Activated naive CD8-positive, alpha-beta T cell treated with anti-CD3 and anti-CD28 coated beads, Interleukin-2, amount 10 ng/mL, durations not matched to agents 7 days and 5 days (primary cell): Measurements from ENCODE around the gene RAB4A. TPM values are rescaled to one million over a fixed set of nuclear protein-coding genes. Genes with fewer than 3 reads are reported as not detected.

ENCODE experiments used
- ATAC-seq: fragments of 150-1000 bp; cut with Tn5 transposase; one replicate; pipeline ENCODE4 v1.10.0; 2021; ENCODE audit warnings: low read depth, moderate library complexity
- POLR2A ChIA-PET: fragments of 350-600 bp; sonication (Branson Sonifier 250); formaldehyde crosslinking; loops from one replicate; lab custom pipeline; 2021; ENCODE audit warnings: antibody characterized with exemption; lab: Charles Lee
- DNase-seq: peaks from one replicate; pipeline ENCODE4 v3.0.0; 2021
- H3K27ac Mint-ChIP-seq: one replicate; pipeline ENCODE4 v1.8.0; 2022; ENCODE audit warnings: mild to moderate bottlenecking, mixed read lengths
- H3K27me3 Mint-ChIP-seq: one replicate; pipeline ENCODE4 v1.8.0; 2022; ENCODE audit warnings: mild to moderate bottlenecking, moderate library complexity, mixed read lengths
- H3K36me3 Mint-ChIP-seq: one replicate; pipeline ENCODE4 v1.8.0; 2021; ENCODE audit warnings: mild to moderate bottlenecking, mixed read lengths
- H3K4me1 Mint-ChIP-seq: one replicate; pipeline ENCODE4 v1.8.0; 2021; ENCODE audit warnings: mixed read lengths
- H3K4me3 Mint-ChIP-seq: one replicate; pipeline ENCODE4 v1.8.0; 2022; ENCODE audit warnings: mild to moderate bottlenecking, moderate library complexity, mixed read lengths
- H3K9me3 Mint-ChIP-seq: one replicate; pipeline ENCODE4 v1.8.0; 2021; ENCODE audit warnings: mixed read lengths
- total RNA-seq, 2 experiments: library from RNA; stranded (reverse); gene quantifications; one replicate each; pipeline ENCODE4 v1.2.3, GENCODE V29; 2021

RAB4A gene
- total RNA-seq, 2 experiments from 2014 or later, result 38.1 to 44.6 TPM

DNA sequence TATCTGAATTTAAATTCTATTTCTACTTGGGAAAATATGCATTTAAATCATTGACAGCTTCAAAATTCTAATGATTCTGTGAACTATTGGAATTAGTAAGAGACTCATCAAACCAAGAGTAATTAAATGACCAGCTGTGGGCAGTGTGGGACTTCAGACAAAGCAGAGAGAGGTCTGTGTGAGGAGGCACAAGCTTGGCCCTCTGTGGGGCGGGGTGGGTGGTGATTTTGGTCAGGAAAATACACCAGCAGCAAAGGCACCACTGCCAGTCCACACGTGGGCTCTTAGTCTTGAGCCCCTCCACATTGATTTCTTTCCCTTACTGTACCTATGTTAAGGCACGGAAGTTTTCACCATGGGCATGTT, 39.2 kb upstream of the RAB4A start:
- peaks cover 10% of the 10 kb centered on the region for H3K4me1 Mint-ChIP-seq
- H3K36me3 Mint-ChIP-seq, result no peaks in the 10 kb centered on the region
- POLR2A ChIA-PET, result no interaction called here
- no peak overlapping the region for H3K4me3 Mint-ChIP-seq
- DNase-seq, result no peak
- ATAC-seq, result no peak
- no peaks in the 10 kb centered on the region for H3K9me3 Mint-ChIP-seq
- H3K27me3 Mint-ChIP-seq, result peaks cover 10% of the 10 kb centered on the region
- no peak overlapping the region for H3K27ac Mint-ChIP-seq

DNA sequence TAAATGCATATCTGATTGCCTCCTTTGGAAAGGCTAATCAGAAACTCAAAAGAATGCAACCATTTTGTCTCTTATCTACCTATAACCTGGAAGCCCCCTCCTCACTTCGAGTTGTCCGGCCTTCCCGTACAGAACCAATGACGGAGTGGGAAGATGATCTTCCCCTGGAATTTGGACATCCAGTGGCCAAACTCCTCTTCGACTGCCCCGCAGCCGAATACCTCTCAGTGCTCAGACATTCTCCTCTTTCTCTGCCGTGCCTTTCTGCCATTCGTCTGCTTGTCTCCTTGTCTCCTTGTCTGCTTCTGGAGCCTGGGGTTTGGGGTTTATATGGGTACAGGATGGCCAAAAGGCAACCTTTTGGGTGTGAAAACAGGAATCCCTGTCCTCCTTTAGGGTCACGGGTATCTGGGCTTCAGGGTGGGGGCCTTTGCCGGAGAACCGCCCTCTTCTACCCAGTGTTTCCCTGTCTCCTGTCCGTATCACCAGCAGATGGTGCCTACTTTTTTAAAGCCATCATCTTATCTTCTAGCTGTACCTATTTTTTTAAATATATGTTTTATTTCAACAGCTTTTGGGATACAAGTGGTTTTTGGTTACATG, 35.9 kb upstream of the RAB4A start:
- peaks cover 5% of the 10 kb centered on the region for H3K27me3 Mint-ChIP-seq
- no peaks in the 10 kb centered on the region for H3K9me3 Mint-ChIP-seq
- no peaks in the 10 kb centered on the region for H3K36me3 Mint-ChIP-seq
- ATAC-seq (no peak), DNase-seq (no peak)
- peaks cover 2% of the 10 kb centered on the region for H3K4me1 Mint-ChIP-seq
- H3K27ac Mint-ChIP-seq, result no peak overlapping the region
- no peak overlapping the region for H3K4me3 Mint-ChIP-seq
- POLR2A ChIA-PET, result no interaction called here

- POLR2A ChIA-PET, result no interaction called here
- no peaks in the 10 kb centered on the region for H3K9me3 Mint-ChIP-seq
Measured at GRCh38 chr1:229237320-229237719, 33.6 kb upstream of the RAB4A start.

GRCh38 chr1:229238231-229238630, 32.7 kb upstream of the RAB4A start:
- no peak for ATAC-seq

More at GRCh38 chr1:229237320-229237719, 33.6 kb upstream of the RAB4A start:
- ATAC-seq (no peak), DNase-seq (no peak)
- Mint-ChIP-seq H3K4me1 (peaks cover 2% of the 10 kb centered on the region), H3K27me3 (peaks cover 5% of the 10 kb centered on the region), H3K4me3 (no peak overlapping the region), H3K27ac (no peak overlapping the region), H3K36me3 (no peaks in the 10 kb centered on the region)

GRCh38 chr1:229238674-229239415, 32.1 kb upstream of the RAB4A start:
- Mint-ChIP-seq H3K9me3 (peaks cover 4% of the 10 kb centered on the region), H3K4me1 (peaks cover under 1% of the 10 kb centered on the region), H3K36me3 (peaks cover 3% of the 10 kb centered on the region), H3K27ac (no peak overlapping the region), H3K27me3 (peaks cover 5% of the 10 kb centered on the region), H3K4me3 (no peak overlapping the region)
- no peak for DNase-seq
- no peak for ATAC-seq
- POLR2A ChIA-PET, result no interaction called here

More at GRCh38 chr1:229238231-229238630, 32.7 kb upstream of the RAB4A start:
- Mint-ChIP-seq H3K4me3 (no peak overlapping the region), H3K27ac (no peak overlapping the region), H3K36me3 (no peaks in the 10 kb centered on the region), H3K4me1 (peaks cover 2% of the 10 kb centered on the region), H3K9me3 (no peaks in the 10 kb centered on the region), H3K27me3 (peaks cover 5% of the 10 kb centered on the region)
- POLR2A ChIA-PET, result no interaction called here
- DNase-seq, result no peak

GRCh38 chr1:229240532-229240931, 30.4 kb upstream of the RAB4A start:
- Mint-ChIP-seq H3K9me3 (peaks cover 9% of the 10 kb centered on the region), H3K4me1 (no peaks in the 10 kb centered on the region), H3K27me3 (peaks cover under 1% of the 10 kb centered on the region), H3K36me3 (peaks cover 3% of the 10 kb centered on the region), H3K4me3 (no peak overlapping the region), H3K27ac (no peak overlapping the region)
- ATAC-seq, result no peak
- POLR2A ChIA-PET, result no interaction called here
- no peak for DNase-seq

DNA sequence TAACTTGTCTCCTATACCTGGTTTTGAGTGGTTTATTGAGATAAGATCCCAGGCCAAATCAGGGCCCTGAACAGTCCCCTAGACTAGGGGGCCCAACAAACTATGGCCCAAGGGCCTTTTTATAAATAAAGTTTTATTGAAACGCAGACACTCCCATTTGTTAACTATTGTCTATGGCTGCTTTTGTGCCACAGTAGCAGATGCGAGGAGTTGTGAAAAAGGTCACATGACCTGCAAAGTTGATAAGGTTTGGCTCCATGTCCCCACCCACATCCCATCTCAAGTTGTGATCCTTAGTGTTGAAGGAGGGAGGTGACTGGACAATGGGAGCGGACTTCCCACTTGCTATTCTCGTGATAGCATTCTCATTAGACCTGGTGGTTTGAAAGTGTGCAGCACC, 29.5 kb upstream of the RAB4A start:
- peak overlapping the region; percentile 18 for H3K27ac Mint-ChIP-seq
- POLR2A ChIA-PET, result no interaction called here
- peaks cover 3% of the 10 kb centered on the region for H3K27me3 Mint-ChIP-seq
- peaks cover 9% of the 10 kb centered on the region for H3K9me3 Mint-ChIP-seq
- no peaks in the 10 kb centered on the region for H3K4me1 Mint-ChIP-seq
- DNase-seq (no peak), ATAC-seq (no peak)
- H3K4me3 Mint-ChIP-seq, result no peak overlapping the region
- peaks cover 3% of the 10 kb centered on the region for H3K36me3 Mint-ChIP-seq

GRCh38 chr1:229243638-229244037, 27.3 kb upstream of the RAB4A start:
- no peak for DNase-seq
- Mint-ChIP-seq H3K27me3 (peaks cover 3% of the 10 kb centered on the region), H3K4me1 (peaks cover under 1% of the 10 kb centered on the region), H3K36me3 (peaks cover 3% of the 10 kb centered on the region), H3K4me3 (no peak overlapping the region), H3K27ac (no peak overlapping the region), H3K9me3 (peaks cover 9% of the 10 kb centered on the region)
- POLR2A ChIA-PET, result no interaction called here
- no peak for ATAC-seq

DNA sequence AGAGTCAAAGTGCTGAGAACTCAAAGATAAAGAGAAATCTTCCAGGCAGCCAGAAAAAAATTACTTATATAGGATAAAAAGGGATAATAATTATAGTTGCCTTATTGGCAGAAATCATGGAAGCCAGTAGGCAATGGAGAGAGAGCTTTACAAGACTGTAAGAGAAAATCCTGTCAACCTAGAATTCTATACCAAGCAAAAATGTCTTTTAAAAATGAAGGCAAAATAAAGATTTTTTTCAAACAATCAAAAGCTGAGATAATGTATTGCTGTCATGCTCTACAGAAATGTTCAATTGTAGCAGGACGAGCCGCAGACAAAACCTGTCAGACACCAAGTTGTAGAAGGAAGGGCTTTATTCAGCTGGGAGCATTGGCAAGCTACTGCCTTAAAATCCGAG, 26.8 kb upstream of the RAB4A start:
- no peak for ATAC-seq

DNA sequence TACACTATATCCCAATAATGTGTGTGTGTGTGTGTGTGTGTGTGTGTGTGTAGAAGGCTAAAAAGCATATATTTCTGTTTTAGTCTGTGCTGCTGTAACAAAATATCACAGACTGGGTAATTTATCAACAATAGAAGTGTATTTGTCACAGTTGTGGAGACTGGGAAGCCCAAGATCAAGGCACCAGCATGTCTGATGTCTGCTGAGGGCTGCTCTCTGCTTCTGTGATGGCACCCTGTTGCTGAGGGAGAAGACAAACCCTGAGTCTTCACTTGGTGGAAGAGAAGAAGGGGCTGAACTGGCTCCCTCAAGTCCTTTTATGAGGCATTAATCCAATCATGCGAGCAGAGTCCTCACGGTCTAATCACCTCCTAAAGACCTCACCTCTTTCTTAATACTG, 23.0 kb upstream of the RAB4A start:
- Mint-ChIP-seq H3K4me1 (peaks cover 22% of the 10 kb centered on the region), H3K36me3 (peaks cover 5% of the 10 kb centered on the region), H3K4me3 (no peak overlapping the region), H3K27me3 (peaks cover 3% of the 10 kb centered on the region), H3K9me3 (peaks cover 9% of the 10 kb centered on the region), H3K27ac (no peak overlapping the region)
- no peak for ATAC-seq
- no peak for DNase-seq
- POLR2A ChIA-PET, result no interaction called here

More for the DNA sequence above, 26.8 kb upstream of the RAB4A start:
- Mint-ChIP-seq H3K4me3 (no peak overlapping the region), H3K27me3 (peaks cover 3% of the 10 kb centered on the region), H3K4me1 (peaks cover 5% of the 10 kb centered on the region), H3K27ac (no peak overlapping the region), H3K36me3 (peaks cover 3% of the 10 kb centered on the region), H3K9me3 (peaks cover 9% of the 10 kb centered on the region)
- POLR2A ChIA-PET, result no interaction called here
- no peak for DNase-seq

DNA sequence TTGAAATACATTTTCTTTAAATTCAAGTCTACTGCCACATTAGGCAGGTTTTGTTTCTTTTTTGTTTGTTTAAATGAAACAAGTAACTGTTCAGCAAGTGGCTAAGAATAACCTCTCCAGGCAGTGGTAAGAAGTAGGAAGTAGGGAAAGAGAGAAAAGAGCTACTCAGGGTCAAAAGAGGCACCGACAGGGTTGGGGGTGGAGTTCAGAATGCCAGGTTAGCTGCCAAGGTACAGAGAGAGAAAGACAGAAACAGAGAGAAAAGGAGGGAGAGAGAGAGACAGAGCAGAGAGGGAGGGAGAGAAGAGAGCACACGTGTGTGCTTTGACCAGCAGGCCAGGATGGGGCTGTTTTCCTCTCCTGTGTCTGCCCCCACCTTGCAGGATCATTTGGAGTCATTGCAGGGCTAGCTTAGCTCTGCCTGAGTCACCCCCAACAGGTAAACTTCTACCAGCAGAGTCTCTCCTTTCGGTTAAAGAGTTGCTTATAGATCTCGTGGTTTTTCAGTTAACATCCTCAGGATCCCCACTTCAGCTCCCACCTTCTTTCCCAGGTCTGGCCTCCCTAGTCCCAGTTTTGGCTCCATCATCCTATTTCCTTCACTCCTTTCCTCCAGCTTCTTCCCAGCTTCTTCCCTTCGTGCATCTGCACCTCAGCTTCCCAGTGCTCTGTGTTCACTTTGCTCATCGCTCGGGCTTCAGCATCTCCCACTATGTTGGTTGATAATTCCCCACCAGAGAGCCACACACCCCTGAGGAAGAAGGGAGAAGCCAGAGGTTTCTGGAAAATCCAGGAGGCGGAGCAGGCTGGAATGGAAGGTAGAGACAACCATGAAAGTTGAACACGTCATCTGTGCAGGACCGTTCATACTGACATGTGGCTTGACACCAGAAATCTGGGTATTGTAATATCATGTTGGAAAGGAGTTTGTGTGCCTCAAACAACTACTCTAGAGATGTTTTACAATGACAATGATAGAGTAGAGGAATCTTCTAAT, 21.8 kb upstream of the RAB4A start:
- DNase-seq (no peak), ATAC-seq (no peak)
- H3K36me3 Mint-ChIP-seq, result peaks cover 2% of the 10 kb centered on the region
- peak overlapping the region; percentile 23 for H3K4me3 Mint-ChIP-seq
- H3K27ac Mint-ChIP-seq, result peak overlapping the region; percentile 80
- peaks cover 3% of the 10 kb centered on the region for H3K27me3 Mint-ChIP-seq
- peaks cover 3% of the 10 kb centered on the region for H3K9me3 Mint-ChIP-seq
- POLR2A ChIA-PET, result no interaction called here
- peaks cover 32% of the 10 kb centered on the region for H3K4me1 Mint-ChIP-seq

GRCh38 chr1:229249854-229250644, 20.9 kb upstream of the RAB4A start:
- peaks cover 3% of the 10 kb centered on the region for H3K27me3 Mint-ChIP-seq
- H3K4me1 Mint-ChIP-seq, result peaks cover 35% of the 10 kb centered on the region
- DNase-seq (no peak), ATAC-seq (no peak)
- POLR2A ChIA-PET, result no interaction called here
- H3K36me3 Mint-ChIP-seq, result peaks cover 2% of the 10 kb centered on the region
- H3K27ac Mint-ChIP-seq, result peak overlapping the region; percentile 39
- no peak overlapping the region for H3K4me3 Mint-ChIP-seq
- H3K9me3 Mint-ChIP-seq, result no peaks in the 10 kb centered on the region

GRCh38 chr1:229251185-229251584, 19.7 kb upstream of the RAB4A start:
- Mint-ChIP-seq H3K27ac (no peak overlapping the region), H3K4me3 (no peak overlapping the region), H3K9me3 (no peaks in the 10 kb centered on the region), H3K27me3 (no peaks in the 10 kb centered on the region), H3K4me1 (peaks cover 36% of the 10 kb centered on the region), H3K36me3 (peaks cover 2% of the 10 kb centered on the region)
- DNase-seq, result no peak
- POLR2A ChIA-PET, result no interaction called here
- no peak for ATAC-seq
